Airway epithelial cell (primary cell): ENCODE data around the gene PDSS2. TPM values are rescaled to one million over a fixed set of nuclear protein-coding genes. Genes with fewer than 3 reads are reported as not detected.

Source experiments
- total RNA-seq: library from RNA; depleted of rRNA; stranded (reverse); fragments of >200 nt; gene quantifications from 2 replicates; pipeline ENCODE4 v1.2.3, GENCODE V29; 2015

The PDSS2 gene, protein sequence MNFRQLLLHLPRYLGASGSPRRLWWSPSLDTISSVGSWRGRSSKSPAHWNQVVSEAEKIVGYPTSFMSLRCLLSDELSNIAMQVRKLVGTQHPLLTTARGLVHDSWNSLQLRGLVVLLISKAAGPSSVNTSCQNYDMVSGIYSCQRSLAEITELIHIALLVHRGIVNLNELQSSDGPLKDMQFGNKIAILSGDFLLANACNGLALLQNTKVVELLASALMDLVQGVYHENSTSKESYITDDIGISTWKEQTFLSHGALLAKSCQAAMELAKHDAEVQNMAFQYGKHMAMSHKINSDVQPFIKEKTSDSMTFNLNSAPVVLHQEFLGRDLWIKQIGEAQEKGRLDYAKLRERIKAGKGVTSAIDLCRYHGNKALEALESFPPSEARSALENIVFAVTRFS
- total RNA-seq = 9.7 and 10.5 TPM in 2 replicates

GRCh38 chr6:107459283-107460082 is at the start of gene PDSS2:
PDSS2 (minus strand) TSS chr6:107459564; CDS start chr6:107459285, 279 bp downstream.

GRCh38 chr6:107489636-107490565 is 30.5 kb upstream of the PDSS2 start, which contains the start of gene SOBP:
SOBP (plus strand) TSS chr6:107490117; CDS start chr6:107490617, 500 bp downstream.

DNA sequence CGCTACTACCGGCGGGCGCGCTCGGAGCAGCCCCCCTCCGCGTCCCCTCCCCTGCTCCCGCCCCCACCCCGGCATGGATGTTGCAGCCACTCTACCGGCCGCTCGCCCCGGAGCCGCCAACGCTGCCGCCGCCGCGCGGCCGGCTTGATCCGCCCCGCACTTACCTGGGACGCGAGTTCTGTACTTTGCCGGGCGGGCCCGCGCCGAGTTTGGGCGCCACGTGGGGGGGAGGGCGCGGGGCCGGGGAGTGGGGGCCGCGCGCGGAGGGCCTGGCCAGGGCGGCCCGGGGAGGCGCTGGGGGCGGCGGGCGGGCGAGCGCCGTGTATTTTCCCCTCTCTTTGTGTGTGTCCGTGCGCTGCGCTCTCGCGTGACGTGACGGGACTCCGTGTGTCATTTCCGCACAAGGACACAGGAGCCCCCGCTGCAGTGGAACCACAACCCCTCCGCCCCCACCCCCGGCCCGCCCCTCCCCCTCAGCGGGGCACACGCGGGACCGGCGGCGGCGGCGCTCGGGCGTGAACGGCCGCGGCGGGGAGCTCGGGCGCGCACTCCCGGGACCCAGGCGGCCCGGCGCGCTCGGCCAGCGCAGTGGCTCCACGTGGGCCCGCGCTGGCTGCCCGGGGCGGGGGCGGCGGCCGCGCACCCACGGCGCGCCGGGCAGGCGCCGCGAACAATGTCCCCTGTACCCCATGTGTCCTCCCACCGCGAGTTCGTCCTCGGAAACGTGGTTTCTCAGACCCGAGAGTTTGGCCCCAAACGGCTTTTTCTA is 344.3 kb downstream of the PDSS2 start, which contains the start of gene BEND3:
TSS of gene BEND3 (minus strand) at position 590 of the 769 bp plus-strand sequence. CDS start 16,230 bp downstream, outside the sequence.

Other genes with a start within 250 kb of the PDSS2 start
- 0.19 and 0.99 TPM in 2 replicates for gene SOBP, start 30.6 kb upstream of the PDSS2 start, total RNA-seq